ENCODE data around the gene BCLAF1.
"Not testable (repeated sequence)": the region's sequence is repeated elsewhere in the genome, so short reads cannot be mapped to it uniquely, and the experiment has no call there.

The BCLAF1 gene

GRCh38 chr6:136308469-136308868 lies 18.8 kb upstream of the BCLAF1 start:
- not testable (repeated sequence) for FAIRE-seq

DNA sequence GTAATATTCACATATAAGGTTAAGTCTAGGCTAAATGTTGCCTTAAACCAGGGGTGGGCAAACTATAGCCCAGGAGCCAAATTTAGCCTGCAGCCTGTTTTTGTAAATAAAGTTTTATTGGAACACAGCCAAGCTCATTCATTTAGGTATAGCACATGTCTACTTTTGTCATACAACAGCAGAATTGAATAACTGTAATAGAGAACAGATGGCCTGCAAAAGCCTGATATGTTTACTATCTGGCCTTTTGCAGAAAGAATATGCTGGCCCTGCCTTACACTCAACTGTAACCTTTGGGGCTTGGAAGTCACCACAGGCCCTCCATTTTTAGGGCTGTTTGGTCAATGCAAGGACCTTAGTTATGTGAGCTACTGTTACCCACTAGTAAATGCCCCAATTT lies 17.7 kb upstream of the BCLAF1 start:
- no peak for FAIRE-seq

DNA sequence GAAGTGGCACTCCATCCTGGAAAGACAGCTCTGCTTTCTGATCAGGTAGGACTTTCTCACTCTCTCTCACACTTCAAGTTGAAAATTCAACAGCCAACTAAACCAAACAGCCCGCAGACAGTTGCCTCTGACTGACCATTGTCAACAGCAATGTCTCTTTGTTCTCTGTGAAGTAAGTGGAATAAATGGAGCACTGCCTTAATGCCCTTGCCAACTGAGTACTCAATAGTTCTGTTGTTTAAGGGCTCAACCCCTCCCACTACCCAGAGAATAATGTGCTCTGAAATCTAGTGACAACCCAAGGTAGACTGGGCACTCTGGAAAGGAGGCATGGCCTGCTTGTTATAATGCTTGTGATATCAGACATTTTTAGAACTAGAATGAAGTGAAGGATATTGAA lies 16.8 kb upstream of the BCLAF1 start:
- no peak for FAIRE-seq

- no peak for FAIRE-seq
These were observed 14.8 kb upstream of the BCLAF1 start for GRCh38 chr6:136304410-136304809.

GRCh38 chr6:136303516-136303915 lies 13.9 kb upstream of the BCLAF1 start:
- no peak for FAIRE-seq

DNA sequence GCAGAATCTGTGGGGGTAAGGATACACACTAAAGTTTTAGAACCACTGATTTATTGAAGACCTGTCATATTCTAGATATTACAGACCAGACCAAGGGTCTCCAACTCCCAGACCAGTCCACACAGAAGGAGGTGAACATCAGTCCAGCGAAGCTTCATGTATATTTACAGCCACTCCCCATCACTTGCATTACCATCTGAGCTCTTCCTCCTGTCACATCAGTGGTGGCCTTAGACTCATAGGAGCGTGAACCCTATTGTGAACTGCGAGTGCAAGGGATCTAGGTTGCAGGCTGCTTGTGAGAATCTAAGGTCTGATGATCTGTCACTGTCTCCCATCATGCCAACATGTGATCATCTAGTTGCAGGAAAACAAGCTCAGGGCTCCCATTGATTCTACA lies 5.0 kb upstream of the BCLAF1 start:
- FAIRE-seq: no peak

- no peak for FAIRE-seq
These were observed 864 bp upstream of the BCLAF1 start for GRCh38 chr6:136290410-136291010.

DNA sequence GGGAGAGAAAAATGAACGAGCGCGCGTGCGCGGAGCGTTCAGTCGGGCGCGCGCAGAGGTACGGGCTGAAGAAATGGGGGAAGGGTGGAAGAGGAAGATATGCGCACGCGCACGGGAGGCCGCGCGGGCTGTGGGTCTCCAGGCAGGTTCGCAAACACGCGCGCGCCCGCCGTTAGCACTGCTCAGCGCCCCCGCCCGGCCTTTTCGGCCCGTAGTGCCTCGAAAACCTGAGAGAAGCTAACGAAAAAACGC lies 393 bp downstream of the BCLAF1 start:
- no peak for FAIRE-seq

DNA sequence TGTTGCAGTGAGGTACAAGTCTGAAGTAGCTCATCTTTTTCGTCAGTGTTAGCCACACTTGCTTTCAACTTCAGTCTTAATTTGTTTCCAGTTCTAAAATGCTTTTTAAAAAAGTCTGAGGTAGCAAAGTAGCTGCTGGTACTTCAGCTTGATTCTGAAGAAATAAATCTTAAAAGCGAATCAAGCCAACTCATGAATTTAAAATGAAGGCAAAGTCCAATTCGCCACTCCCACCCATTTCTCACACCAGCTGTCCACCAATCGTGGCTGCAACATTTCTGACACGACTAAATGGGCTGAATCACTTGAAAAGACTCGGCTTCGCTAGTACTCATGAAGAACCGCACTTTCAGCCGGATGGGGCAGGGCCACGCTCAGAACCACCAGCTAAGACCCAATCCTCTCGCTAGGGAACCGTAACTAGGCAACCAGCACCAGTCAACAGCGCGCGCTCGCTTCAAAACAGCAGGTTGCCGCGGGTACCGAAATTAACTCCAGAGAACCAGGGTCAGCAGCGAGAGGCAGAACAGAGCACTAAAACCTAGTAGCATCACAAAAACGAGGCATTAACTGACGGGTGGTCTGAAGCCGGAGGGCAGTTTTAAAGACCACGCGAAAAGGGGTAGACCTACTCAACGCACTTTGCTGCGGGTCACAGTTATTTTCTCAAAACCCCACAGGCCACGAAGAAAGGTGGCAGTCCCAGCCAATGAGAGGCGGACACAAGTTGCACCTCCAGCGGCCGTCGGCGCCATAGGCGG lies 900 bp downstream of the BCLAF1 start:
- no peak for FAIRE-seq

DNA sequence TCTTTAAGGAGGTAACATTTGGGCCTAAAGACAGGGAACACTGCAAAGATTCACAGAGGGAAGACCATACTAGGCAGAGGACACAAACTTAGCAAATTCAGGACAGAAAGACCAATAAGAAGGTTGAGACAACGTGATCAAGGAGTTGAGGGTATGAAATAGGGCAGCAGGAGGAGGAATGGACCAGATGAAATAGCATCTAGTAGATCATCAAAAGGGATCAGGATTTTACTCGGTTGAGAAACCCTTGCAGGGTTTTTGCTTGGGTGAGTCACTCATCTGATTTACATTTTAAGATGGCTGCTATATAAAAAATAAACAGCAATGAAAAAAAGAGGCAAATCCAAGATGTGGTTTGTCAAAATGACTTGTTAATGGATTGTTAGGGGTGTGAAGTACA lies 4.7 kb downstream of the BCLAF1 start:
- FAIRE-seq: no peak

GRCh38 chr6:136282906-136283305 lies 6.7 kb downstream of the BCLAF1 start:
- FAIRE-seq: no peak

GRCh38 chr6:136280032-136280609 lies 9.5 kb downstream of the BCLAF1 start:
- no peak for FAIRE-seq

GRCh38 chr6:136274062-136274461 lies 15.6 kb downstream of the BCLAF1 start:
- FAIRE-seq: no peak

- FAIRE-seq: no peak
These were observed 24.5 kb downstream of the BCLAF1 start for GRCh38 chr6:136265101-136265500.

DNA sequence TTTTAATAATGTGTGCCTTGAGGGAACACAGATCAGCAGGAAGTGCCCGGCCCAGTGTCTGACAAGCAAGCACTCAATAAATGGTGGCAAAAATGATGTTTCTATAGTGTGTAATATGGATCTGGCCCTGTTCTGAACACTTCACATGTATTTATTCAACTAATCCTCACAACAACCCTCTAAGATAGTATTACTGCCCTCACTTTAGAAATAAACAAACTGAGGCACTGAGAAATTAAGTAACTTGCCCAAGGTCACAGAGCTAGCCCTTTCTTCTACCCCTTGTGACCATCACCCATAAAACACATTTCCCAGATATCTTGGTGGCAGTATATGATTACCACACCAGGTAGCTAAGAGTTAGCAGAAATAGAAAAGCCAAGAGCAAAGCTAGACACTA lies 26.7 kb downstream of the BCLAF1 start:
- FAIRE-seq: no peak

DNA sequence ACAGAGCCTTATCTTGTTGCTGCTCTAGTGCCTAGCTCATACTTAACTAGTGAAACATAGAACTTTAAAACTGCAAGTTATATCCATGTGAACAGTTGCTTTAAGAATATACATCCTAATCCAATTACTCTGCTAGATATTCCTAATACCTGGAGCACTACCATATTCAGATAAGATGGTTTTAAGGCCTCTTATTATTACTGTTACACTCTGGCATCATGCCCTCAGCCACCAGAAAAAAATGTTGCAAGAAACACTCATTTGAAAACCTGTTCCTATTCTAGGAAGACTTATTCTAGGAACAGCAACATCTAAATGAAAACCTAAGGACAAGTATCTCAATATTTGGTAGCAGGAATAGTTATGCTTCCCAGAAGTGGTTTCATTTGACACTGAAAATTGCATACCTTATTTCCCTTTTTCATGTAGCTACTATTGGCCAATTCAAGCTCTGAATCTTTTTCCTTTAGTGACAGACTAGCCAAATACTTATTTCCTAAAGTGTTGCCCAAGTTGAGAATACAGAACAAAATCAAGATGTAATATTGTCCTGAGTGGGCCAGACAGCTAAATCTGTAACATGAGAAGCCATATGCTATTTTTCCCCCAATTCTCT lies 34.7 kb downstream of the BCLAF1 start:
- no peak for FAIRE-seq

GRCh38 chr6:136253734-136254133 lies 35.9 kb downstream of the BCLAF1 start:
- no peak for FAIRE-seq

DNA sequence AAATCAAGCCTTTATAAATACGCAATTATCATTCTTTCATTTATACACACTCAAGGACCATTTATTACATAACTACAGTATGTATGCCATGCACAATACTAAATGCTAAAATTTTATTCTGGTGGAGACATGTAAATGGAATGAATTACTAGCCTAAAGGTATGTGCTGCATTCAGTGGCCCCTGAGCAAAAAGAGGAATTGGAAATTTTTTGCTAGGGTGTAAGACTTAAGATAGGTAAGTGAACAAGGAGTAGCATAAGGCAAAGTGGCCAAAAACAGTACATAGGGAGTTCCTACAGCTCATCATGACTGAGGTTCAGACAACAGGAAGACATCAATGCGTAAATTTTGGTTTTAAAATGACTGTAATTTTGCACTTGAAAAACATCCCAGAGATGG lies 37.2 kb downstream of the BCLAF1 start:
- FAIRE-seq: no peak

DNA sequence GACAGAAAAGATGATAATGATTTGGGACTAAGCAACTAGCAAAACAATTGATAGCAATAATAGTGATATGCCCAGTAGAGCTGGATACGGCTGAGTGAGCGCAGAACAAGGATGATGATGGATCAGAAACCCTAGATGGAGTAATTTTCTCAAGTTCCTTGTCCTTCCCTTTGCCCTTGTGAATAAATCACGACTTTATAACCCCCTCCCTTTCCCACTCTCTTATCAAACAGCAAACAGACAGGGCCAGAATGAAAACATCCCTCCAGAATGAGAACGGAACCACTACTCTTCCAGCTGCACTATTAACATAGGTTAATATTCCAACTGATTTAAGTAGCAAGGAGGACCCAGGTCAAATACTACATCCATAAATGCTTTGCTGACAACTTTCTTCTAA lies 38.3 kb downstream of the BCLAF1 start:
- FAIRE-seq: no peak

- FAIRE-seq: no peak
These were observed 39.0 kb downstream of the BCLAF1 start for GRCh38 chr6:136250686-136251008.

GRCh38 chr6:136249811-136250685 lies 39.6 kb downstream of the BCLAF1 start, which contains the start of gene MTFR2:
TSS of gene MTFR2 (minus strand) at chr6:136250311. CDS start at chr6:136249099, 1,212 bp downstream.
- peak; percentile 99 for FAIRE-seq

DNA sequence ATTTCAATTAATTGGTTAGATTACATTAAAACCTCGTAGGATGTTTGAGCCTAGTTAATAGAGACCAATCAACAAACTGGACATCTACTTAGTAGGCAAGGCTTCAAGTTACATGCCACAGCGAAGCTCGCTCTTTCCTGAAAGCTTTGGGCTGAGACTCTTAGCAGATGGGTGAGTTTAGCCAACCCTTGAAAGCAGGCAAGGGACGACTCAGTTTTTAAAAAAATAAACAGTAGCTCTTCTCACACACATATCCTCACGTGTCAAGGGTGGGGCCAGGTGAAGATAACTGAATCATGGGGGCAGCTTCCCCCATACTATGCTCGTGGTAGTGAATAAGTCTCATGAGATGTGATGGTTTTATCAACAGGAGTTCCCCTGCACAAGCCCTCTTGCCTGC lies 40.3 kb downstream of the BCLAF1 start:
- no peak for FAIRE-seq

DNA sequence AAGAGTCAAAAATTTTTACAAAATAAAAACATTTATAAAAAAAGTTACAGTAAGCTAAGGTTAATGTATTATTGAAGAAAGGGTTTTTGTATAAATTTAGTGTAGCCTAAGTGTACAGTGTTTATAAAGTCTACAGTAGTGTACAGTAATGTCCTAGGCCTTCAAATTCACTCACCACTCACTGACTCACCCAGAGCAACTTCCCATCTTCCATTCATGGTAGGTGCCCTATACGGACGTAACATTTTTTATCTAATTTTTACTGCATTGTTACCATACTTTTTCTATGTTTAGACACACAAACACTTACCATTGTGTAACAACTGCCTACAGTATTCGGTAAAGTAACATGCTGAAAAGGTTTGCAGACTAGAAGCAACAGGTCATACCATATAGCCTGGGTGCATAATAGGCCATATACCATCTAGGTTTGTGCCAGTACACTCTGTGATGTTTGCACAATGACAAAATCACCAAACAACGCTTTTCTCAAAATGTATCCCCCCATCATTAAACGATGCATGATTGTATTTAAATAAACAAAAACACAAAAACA lies 45.5 kb downstream of the BCLAF1 start:
- FAIRE-seq: peak; percentile 86

Data from A204.1 (cell line).